Omental fat pad (tissue), 4 donors: ENCODE measurements around the gene SLC4A11. TPM values are rescaled to one million over a fixed set of nuclear protein-coding genes. Genes with fewer than 3 reads are reported as not detected.

Experiments used
- ATAC-seq: fragments of 150-250 bp; one replicate; pipeline ENCODE4 v1.9.1; 2016; ENCODE audit warnings: mild to moderate bottlenecking, moderate library complexity; ENCODE audit not compliant: low FRiP score
- DNase-seq: peaks from one replicate; pipeline ENCODE4 v3.0.0-alpha.2; 2019; ENCODE audit warnings: low spot score
- CTCF ChIP-seq, 3 donors: fragments of 450-650 bp; IDR thresholded peaks; one replicate each; pipeline ENCODE4 v1.5.1; 2016 to 2017; ENCODE audit warnings: antibody characterized with exemption in 3 of 3, mild to moderate bottlenecking in 3 of 3, moderate library complexity in 2 of 3
- total RNA-seq, 4 donors: library from RNA; depleted of rRNA; stranded (reverse); fragments of >200 nt; gene quantifications; one replicate each; pipeline ENCODE4 v1.1.0, GENCODE V29; 2016

The SLC4A11 gene
- 1 to 10 TPM in 2 of 4 donors, under 1 TPM in 2; 0.74 to 1.7 (median 0.95) TPM for total RNA-seq

DNA sequence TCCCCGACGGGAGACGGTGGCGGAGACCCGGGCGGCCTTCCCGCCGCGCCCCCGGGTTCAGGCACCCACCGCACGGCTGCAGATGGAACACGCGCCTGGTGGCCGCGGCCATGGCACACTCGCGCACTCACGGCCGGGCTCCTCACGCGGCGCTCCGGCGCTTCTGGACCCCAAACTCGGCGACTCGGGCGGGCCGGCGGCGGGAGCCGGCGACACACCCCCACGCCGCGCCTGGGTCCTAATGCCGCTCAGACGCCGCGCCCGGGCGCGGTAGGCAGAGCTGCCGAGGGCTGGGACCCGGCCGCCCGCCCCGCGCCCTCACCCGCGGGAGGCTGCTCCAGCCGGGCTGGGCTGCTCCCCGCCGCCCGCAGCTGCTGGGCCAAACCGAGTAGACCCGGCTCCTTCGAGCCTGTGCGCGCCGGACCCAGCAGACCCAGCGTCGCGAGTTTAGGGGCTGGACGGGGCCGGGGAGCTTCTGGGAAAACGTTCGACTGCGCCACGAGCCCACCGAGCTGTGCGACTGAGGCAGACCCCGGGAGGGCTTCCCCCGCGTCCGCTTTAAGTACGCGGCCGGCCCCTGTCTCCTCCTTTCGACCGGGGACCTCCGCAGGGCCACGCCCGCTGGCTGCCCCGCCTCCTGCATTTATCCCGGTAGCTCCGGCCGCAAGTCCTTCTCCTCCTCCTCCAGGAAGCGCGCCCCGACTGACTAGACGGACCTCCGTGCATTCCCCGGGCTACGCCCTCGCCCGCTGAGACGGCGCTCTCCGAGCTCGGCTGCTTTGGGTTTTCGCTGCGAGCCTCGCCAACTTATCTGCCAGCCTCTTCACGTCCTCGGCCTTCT is at the start of gene SLC4A11:
Gene SLC4A11 (minus strand): TSS at position 165 of the 841 bp plus-strand sequence. CDS start 53 bp downstream, at position 112.
- ATAC-seq (peak; percentile 42), DNase-seq (no peak)
- TF ChIP-seq CTCF (IDR thresholded peaks at IDR 0.05) = no peak

DNA sequence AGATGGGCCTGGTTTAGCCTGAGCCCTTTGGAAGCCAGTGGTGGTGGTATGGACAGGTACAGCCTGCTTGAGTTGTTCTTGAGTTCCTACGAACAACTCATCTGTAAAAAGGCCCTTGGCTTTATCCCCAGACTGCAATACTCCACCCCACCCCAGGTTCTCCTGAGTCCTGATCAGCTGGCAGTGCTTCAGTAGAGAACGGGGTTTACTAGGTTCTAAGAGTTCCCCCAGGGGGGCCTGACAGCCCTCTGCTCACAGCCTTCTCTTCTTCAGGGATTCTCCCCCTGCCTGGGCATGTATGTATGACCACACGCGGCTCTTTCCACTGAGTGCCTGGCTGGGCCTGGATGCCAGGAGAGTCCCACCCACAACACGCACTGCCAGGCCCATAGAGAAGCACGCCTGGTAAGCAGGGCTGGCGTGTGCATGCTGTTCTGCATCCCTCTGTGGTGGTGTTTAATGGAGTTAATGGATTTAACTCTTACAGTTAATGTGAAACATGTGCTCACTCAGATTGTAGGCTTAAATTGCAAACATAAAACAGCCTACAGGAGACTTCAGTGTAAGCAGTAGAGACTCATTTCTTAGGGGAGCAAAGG is 44.3 kb upstream of the SLC4A11 start:
- TF ChIP-seq CTCF (IDR thresholded peaks at IDR 0.05) = no peak
- DNase-seq (no peak), ATAC-seq (no peak)

DNA sequence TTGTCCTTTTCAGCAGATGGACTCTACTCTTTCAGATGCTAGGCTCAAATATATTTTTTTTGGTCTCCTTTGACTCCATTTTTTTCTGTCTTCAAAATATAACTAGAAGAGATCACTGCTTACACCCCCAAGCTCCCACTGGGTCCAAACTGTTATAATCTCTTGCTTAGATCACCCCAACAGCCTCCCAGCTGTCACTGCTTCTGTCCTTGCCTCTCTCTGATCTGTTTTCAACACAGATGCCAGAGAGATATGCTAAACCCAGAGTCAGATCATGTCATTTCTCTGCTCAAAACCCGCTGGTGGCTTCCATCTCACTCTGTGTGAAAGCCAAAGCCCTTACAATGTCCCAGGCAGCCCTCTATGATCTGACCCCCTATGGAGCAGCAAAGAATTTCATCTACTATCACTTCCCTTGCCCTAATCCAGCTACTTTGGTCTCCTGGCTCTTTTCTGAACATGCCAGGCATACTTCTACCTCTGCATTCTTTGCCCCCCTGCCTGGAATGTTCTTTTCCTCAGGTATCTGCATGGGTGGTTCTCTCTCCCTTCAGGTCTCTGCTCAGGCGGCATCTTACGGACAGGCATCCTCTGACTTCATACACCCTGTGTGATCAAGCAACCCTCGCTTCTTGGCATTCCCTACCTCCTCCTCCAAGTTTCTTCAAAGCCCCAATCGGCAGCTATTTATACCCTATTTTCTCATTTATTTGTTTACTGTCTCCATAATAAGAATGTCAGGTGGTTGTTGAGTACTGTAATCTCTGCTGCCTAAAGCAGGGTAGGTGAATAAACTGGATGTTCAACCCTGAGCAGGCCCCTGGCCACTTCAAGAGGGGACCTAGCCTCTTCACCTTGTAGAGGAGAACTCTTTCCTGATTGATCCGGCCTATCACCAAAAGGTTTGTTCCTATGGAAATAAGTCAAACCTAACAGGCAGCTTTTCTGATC is 43.6 kb upstream of the SLC4A11 start:
- DNase-seq = no peak
- TF ChIP-seq CTCF (IDR thresholded peaks at IDR 0.05) = no peak
- ATAC-seq = no peak

DNA sequence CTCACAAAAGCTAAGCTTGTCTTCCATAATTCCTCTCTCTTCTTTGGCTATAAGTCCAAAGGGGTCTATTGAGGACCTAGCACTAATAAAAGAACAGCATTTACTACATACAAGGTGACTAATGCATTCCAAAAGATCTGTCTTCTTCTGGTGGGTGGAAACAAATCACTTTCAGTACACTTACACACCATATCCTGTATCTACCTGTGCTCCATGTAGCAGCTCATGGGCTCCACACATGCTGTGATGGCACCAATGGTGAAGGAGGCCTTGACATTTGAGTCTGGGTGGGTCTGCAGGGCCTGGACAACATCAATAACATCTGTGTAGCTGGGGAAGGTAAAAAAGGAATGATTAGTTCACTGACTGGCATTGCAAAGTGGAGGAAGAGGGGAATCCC is 42.4 kb upstream of the SLC4A11 start:
- DNase-seq (no peak), ATAC-seq (no peak)
- TF ChIP-seq CTCF (IDR thresholded peaks at IDR 0.05) = no peak

GRCh38 chr20:3279761-3280160 is 40.8 kb upstream of the SLC4A11 start:
- DNase-seq (no peak), ATAC-seq (no peak)
- no peak for TF ChIP-seq CTCF (IDR thresholded peaks at IDR 0.05)

DNA sequence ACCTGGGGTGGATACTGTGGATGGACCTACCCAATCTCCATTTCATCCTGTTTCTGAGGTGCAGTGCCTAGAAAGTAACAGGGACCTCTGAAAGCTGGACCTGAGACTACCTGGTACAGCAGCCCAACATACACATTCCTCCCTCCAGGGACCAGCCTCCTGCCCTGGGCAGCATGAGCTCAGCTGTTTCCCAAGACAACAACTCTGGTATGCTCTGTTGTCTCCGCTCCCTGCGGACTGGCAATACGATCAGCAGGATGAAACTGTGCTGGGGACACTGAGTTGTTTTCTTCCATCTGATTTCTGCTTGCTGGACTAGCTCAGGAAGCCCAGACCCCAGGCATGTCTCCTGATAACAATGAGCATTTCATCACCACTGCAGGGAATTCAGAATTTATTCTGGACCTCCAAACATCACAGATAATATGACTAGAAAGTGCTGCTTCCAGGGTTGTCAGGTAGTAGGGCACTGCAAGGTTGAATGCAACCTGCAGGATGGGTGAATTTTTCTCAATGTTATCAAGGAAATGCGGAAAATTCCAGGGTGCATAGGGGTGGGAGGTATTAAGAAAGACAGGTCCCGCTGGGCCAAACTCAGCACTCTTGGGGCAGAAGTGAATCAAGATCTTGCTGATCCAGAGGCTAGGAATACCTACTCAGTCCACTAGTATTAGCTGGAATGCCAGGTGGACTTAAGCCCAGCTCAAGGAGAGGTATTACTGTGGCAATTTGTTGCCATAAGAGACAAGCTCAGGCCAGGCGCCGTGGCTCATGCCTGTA is 38.9 kb upstream of the SLC4A11 start:
- DNase-seq (no peak), ATAC-seq (no peak)
- TF ChIP-seq CTCF (IDR thresholded peaks at IDR 0.05) = no peak
